NCI-H526 treated with DMSO at 0.1 percent for 48 hours (cell line): ENCODE results near the gene OR14J1.
"Not testable (repeated sequence)": the region's sequence is repeated elsewhere in the genome, so short reads cannot be mapped to it uniquely, and the experiment has no call there.

ENCODE experiments used
- DNase-seq: peaks from one replicate; lab custom pipeline; 2025; lab: John Stamatoyannopoulos, UW

Gene OR14J1, protein sequence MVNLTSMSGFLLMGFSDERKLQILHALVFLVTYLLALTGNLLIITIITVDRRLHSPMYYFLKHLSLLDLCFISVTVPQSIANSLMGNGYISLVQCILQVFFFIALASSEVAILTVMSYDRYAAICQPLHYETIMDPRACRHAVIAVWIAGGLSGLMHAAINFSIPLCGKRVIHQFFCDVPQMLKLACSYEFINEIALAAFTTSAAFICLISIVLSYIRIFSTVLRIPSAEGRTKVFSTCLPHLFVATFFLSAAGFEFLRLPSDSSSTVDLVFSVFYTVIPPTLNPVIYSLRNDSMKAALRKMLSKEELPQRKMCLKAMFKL

DNA sequence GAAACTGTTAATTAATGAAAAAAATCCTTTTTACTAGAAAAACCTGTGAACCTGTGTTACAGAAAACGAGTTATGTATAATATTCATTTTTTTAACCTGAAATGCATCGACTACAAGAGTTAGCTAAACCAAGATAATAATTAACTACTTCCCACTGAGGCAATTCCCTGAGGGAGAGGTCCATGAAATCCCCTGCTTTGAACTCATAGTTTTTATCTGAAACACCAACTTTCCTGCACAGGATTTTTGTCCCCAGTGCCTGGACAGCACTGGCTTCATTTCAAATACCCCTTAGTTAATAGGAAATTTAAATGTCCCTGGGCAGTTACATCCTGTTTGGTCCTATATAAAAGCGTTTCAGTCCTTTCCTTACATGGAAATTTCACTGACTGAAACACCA is at the start of gene OR14J1:
TSS of gene OR14J1 (plus strand) at position 386 of the 400 bp plus-strand sequence. CDS start 4,989 bp downstream, outside the sequence.
- no peak for DNase-seq

DNA sequence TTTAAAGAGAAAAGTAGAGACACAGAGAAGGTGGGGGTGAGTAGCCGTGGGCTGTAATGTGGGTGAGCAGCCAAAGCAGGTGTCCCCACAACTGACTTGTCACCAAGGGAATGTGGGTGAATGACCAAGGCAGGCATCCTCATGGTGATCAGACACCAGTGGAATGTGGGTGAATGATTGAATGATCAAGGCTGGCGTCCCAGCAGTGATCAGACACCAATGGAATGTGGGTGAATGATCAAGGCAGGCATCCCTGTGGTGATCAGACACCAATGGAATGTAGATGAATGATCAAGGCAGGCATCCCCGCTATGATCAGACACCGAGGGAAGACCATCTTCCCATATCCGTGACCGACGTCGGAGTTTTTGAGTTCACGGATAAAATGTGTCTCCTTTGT is 49.8 kb upstream of the OR14J1 start:
- DNase-seq: no peak

DNA sequence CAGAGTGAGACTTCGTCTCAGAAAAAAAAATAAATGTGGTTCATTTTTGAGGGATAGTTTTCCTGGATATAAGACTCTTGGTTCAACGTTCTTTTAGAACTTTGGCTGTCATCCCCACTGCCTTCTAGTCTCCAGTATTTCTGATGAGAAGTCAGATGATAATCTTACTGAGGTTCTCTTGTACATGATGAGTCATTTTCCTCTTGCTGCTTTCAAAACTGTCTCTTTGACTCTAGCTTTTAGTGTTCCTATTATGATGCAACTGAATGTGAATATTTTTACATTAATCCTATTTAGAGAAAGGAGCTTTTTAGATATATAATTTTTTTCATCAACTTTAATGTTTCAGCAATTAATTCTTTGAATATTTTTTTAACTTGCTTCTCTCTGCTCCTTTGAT is 46.0 kb upstream of the OR14J1 start:
- no peak for DNase-seq

DNA sequence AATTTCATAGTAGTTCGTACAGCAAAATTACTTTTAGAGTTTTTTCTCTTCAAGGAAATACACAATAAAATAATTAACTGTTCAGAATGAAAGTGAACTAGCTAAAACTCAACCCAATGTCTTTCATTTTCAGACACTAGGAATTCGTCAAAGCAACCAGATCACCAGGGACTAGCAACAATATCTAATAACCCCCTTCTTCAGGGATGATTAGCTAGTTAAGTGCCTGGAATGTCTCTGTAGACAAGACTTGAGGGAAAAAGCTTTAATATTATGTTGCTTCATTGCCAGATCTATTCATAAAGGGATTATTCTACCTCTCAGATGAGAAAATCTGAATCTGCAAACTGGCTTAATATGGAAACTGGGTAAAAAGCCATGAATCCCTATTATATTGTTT is 41.8 kb upstream of the OR14J1 start:
- DNase-seq: no peak

DNA sequence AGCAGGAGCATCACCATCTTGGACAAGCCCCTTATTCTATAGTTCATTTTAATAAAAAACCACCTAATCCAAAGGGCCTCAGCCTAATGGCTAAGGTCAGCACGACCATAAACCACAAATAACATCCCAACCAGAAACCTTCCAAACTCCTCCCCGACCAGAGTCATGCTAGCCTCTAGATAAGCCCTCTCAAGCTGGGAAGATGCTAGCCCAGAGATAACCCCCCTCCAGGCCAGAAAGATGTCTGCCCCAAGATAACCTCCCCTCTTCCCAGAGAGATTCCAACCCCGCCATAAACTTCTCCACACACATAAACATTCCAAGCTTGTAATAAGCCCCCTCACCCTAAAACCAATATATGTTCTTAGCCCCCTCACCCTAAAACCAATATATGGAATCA is 38.5 kb upstream of the OR14J1 start:
- no peak for DNase-seq

DNA sequence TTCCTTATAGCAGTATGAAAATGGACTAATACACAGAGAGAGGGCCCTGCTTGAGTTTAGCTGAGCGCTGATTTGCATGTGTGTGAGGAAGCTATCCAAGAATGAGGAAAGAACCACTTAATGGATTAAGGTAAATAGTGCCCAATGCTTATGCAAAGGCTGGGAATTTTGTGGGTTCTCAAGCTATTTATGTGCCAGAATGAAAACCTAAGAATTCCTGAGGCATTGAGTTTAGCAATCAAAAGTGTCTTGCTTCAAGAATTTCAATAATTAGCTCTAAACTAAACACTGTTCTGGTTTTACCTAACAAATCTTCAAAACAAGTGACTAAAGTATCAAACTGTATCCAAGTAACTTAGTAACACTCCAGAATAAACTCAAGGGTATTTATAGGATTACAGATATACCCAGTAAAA is 7.0 kb upstream of the OR14J1 start:
- no peak for DNase-seq

DNA sequence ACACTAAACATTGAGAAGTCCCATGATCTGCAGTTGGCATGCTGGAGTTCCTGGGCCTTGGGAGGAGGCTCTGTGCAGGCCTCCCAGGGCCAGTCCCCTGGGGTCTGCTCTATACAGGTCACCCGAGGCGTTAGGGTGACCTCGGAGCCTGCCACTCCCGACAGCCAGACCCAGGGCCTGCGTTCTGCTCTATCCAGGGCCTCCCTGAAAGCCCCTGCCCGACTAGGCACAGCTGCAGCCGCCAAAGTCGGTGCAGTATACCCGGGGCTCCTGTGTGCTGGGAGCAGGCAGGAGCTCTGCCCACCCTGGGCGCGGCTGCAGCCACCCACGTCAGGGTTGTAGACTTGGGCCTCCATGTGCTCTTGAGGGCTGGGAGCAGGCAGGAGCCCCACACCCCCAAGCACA is 6.3 kb upstream of the OR14J1 start:
- DNase-seq: no peak

DNA sequence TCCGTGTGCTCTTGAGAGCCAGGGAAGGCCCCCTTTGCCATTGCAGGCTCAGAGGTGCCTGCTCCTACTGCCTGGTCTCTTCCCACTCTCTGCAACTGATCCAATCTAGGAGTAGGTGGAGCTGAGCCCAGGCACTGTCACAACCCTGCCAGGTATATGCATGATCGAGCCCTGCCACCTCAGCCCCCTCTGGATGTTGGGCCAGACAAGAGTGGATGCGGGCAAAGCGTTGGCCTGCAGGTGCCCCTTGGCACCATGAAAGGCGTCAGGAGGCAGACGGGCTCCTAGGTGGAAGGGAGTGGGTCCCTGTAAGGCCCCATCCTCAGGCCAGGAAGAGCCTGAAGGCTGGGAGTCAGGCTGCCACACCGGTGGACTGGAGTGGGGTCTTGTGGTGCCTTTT is 5.9 kb upstream of the OR14J1 start:
- DNase-seq: no peak

DNA sequence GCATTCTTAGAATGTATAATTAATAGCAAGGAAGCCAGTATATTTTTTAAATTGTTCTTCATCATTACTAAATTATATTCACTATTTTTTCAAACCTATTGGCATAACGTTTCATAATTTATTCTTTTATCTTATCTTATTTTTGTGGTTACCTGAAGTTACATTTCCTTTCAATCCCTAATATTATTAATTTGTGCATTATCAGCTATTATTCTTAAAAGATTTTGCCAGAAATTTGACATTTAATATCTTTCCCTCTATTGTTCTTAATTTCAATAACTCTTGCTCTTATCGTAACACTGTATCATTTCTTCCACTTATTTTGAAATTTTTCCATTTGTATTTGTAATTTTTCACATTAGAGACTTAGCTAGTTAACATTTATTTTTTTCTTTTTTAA is 18.4 kb downstream of the OR14J1 start:
- DNase-seq: no peak

DNA sequence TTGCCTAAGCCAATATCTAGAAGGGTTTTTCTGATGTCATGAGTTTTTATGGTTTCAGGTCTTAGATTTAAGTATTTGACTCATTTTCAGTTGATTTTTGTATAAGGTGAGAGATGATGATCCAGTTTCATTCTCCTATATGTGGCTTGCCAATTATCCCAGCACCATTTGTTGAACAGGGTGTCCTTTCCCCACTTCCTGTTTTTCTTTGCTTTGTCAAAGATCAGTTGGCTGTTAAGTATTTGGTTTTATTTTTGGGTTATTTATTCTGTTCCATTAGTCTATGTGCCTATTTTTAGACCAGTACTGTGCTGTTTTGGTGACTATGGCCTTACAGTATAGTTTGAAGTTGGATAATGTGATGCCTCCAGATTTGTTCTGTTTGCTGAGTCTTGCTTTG is 21.8 kb downstream of the OR14J1 start:
- not testable (repeated sequence) for DNase-seq

DNA sequence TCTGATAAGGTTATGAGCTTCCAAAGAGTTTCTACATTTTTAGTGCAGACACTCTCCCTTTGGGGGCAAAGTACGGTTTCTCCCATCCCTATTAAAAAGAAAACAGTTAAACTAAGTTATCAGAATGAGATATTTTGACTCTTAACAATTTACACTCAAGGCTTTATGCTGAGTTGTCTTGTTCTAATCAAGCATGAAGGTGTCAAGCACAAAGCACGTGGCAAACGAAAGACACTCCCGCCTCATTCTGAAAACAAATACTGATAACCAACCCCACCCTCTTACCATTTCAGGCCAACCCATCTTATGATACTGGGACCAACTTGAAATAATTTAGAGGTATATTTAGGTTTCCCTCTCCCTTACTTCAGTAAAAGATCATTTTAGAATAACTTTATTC is 24.3 kb downstream of the OR14J1 start:
- no peak for DNase-seq

DNA sequence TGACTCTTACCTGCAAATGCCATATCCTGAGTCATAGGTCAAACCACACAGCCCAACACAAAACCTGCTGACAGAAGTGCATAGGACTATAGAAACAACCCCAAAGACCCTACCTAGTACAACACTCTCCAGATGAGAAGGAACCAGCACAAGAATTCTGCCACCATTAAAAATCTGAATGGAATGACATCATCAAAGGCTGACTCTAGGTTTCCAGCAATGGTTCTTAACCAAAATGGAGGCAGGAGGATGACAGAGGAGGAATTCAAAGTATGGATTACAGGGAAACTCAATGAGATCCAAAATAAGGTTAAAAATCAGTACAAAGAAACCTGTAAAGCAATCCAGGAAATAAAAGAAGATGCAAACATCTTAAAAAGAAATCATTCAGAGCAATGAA is 31.2 kb downstream of the OR14J1 start:
- DNase-seq: no peak

DNA sequence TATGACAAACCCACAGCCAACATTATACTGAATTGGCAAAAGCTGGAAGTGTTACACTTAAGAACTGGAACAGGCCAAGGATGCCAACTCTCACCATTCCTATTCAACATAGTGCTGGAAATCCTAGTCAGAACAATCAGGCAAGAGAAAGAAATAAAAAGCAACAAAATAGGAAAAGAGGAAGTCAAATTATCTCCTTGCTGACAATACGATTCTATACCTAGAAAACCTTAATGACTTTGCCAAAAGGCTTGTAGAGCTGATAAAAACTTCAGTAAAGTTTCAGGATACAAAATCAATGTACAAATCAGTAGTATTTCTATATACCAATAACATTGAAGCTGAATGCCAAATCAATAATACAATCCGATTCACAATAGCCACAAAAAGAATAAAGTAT is 34.8 kb downstream of the OR14J1 start:
- no peak for DNase-seq

DNA sequence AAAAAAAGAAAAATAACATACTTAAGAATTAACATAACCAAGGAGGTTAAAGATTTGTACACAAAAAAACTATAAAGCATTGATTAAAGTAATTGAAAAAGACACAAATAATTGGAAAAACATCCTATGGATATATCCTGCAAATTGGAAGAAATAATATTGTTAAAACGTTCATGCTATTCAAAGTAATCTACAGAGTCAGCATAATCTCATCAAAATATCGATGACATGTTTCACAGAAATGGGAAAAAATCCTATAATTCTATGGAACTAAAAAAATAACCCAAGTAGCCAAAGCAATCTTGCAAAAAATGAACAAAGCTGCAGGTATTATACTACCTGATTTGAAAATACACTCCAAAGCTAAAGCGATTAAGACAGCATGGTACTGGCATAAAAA is 43.9 kb downstream of the OR14J1 start:
- DNase-seq: no peak

DNA sequence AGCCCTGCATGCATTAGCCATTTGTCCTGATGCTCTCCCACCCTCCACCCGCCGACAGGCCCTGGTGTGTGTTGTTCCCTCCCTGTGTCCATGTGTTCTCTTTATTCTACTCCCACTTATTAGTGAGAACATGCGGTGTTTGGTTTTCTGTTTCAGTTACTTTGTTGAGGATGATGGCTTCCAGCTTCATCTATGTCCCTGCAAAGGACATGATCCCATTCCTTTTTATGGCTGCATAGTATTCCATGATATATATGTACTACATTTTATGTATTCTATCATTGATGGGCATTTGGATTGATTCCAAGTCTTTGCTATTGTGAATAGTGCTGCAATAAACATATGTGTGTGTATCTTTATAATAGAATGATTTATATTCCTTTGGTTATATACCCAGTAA is 47.8 kb downstream of the OR14J1 start:
- not testable (repeated sequence) for DNase-seq

DNA sequence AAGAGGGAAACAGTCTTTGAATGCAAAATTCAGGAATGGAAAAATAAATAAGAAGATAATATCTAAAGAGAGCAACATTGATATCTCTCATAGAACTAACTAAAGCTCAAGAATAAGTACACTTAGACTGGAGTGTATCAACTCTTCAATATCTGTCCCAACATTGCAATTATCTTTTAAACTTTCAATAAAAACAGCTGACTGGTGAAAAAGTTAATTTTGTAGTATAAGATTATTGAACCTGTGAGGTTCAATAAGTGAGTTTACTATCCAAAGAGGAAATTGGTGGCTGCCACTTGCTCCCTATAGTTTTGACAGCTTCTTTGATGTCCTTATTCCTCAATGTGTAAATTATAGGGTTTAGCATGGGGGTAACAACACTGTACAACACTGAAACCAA is 53.5 kb downstream of the OR14J1 start:
- DNase-seq: no peak

DNA sequence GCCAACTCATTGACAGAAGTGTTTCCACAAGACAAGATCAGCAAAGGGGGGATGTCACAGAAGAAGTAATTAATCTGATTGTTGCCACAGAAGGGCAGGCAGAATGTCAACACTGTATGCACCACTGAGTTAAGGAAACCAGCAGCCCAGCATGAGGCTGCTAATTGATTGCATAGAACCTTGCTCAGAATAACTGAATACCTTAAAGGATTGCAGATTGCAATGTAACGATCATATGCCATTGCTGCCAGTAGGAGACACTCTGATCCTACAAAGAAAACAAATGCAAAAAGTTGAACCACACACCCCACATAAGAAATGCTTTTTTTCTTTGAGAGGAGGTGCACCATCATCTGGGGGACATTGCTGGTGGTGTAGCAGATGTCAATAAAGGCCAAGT is 54.1 kb downstream of the OR14J1 start:
- no peak for DNase-seq
